Nephron (organoid): ENCODE data around the gene TGM3.

Source experiments
- H3K27ac Mint-ChIP-seq, 3 experiments: 2 replicates each; pipeline ENCODE4 v1.8.0; 2020; ENCODE audit warnings: mixed read lengths in 3 of 3, mild to moderate bottlenecking in 2 of 3, moderate library complexity in 1 of 3
- H3K27me3 Mint-ChIP-seq: 2 replicates; pipeline ENCODE4 v1.8.0; 2021; ENCODE audit warnings: low read depth, mild to moderate bottlenecking, moderate library complexity, mixed read lengths
- H3K36me3 Mint-ChIP-seq: 2 replicates; pipeline ENCODE4 v1.8.0; 2020; ENCODE audit warnings: low read depth, mixed read lengths
- H3K4me1 Mint-ChIP-seq: 2 replicates; pipeline ENCODE4 v1.8.0; 2020; ENCODE audit warnings: mixed read lengths
- H3K4me3 Mint-ChIP-seq, 3 experiments: 2 replicates each; pipeline ENCODE4 v1.8.0; 2020; ENCODE audit warnings: mild to moderate bottlenecking in 3 of 3, mixed read lengths in 3 of 3, moderate library complexity in 2 of 3
- H3K9me3 Mint-ChIP-seq: 2 replicates; pipeline ENCODE4 v1.8.0; 2020; ENCODE audit warnings: mixed read lengths
- TF ChIP-seq, protein P1 (sequence below), 3 experiments: fragments of 200-600 bp; sonication (generic); IDR thresholded peaks; one replicate each; pipeline ENCODE4 v1.5.0; 2021; ENCODE audit warnings: antibody characterized with exemption in 3 of 3; ENCODE audit not compliant: unreplicated experiment in 3 of 3

Gene TGM3

DNA sequence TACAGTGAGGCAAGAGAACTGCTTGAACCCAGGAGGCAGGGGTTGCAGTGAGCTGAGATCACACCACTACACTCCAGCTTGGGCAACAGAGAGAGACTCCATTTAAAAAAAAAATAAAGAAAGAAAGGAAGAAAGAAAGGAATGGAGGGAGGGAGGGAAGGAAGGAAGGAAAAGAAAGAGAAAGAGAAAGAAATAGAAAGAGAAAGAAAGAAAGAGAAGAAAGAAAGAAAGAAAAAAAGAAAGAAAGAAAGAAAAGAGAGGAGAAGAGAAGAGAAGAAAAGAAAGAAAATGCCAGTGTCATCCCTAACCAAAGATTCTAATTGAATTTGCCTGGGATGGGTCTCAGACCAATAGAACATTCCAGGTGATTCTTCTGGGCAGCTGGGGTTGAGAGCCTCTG, 4.2 kb downstream of the TGM3 start:
- TF ChIP-seq, protein P1, sequence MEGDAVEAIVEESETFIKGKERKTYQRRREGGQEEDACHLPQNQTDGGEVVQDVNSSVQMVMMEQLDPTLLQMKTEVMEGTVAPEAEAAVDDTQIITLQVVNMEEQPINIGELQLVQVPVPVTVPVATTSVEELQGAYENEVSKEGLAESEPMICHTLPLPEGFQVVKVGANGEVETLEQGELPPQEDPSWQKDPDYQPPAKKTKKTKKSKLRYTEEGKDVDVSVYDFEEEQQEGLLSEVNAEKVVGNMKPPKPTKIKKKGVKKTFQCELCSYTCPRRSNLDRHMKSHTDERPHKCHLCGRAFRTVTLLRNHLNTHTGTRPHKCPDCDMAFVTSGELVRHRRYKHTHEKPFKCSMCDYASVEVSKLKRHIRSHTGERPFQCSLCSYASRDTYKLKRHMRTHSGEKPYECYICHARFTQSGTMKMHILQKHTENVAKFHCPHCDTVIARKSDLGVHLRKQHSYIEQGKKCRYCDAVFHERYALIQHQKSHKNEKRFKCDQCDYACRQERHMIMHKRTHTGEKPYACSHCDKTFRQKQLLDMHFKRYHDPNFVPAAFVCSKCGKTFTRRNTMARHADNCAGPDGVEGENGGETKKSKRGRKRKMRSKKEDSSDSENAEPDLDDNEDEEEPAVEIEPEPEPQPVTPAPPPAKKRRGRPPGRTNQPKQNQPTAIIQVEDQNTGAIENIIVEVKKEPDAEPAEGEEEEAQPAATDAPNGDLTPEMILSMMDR (IDR thresholded peaks at IDR 0.05; ENCODE audit: unreplicated experiment in 3 of 3) = no peak
- H3K4me1 Mint-ChIP-seq = peaks cover 45% of the 10 kb centered on the region
- H3K4me3 Mint-ChIP-seq = no peak overlapping the region

DNA sequence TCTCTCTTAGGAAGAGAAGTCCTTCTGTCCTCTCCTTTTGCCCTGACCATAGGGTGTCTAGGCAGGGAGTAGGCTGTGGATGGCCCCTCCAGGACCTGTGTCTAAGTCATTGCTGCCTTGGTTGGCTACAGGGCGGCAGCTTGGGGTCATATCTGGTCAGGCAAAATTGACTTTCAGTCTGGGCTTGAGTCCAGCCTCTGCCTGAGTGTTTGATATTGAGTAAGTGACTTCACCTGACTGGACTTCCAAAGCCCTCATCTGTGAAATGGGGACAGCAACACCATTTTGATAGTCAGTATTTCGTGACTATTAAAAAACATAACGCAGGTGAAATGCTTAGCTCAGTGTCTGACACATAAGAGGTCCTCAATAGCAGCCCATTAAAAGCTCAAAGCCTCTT, 4.6 kb downstream of the TGM3 start:
- no peak overlapping the region for H3K4me3 Mint-ChIP-seq
- no peak overlapping the region for H3K27ac Mint-ChIP-seq
- no peaks in the 10 kb centered on the region for H3K36me3 Mint-ChIP-seq
- H3K27me3 Mint-ChIP-seq = peaks cover 20% of the 10 kb centered on the region
- H3K9me3 Mint-ChIP-seq = no peaks in the 10 kb centered on the region
- TF ChIP-seq, protein P1 (IDR thresholded peaks at IDR 0.05; ENCODE audit: unreplicated experiment in 3 of 3) = no peak
- H3K4me1 Mint-ChIP-seq = peaks cover 45% of the 10 kb centered on the region

More for the DNA sequence above, 4.2 kb downstream of the TGM3 start:
- no peak overlapping the region for H3K27ac Mint-ChIP-seq
- H3K27me3 Mint-ChIP-seq = peaks cover 19% of the 10 kb centered on the region
- H3K36me3 Mint-ChIP-seq = no peaks in the 10 kb centered on the region
- H3K9me3 Mint-ChIP-seq = no peaks in the 10 kb centered on the region

DNA sequence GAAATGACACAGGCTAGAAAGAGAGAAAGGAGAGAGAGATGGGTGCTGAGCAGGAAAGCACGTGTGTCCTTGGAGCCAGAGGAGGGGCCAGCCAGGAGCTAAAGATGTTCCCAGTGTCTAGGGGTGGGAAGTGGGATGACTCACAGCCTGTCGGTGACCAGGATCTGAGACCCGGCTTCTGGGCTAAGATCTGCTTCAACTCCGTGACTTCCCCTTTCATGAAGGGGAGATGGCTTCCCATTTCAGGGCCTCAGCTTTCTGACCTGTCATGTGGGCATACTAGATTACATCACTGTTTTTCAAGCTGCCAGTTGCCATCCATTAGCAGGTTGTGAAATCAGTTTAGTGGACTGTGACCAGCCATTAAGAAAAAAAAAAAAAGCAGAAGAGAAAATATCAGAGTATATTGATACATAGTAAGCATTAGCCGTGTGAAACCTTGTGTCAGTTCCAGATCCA, 5.4 kb downstream of the TGM3 start:
- Mint-ChIP-seq H3K27me3 (peaks cover 22% of the 10 kb centered on the region), H3K27ac (no peak overlapping the region), H3K36me3 (no peaks in the 10 kb centered on the region), H3K4me1 (peaks cover 37% of the 10 kb centered on the region), H3K9me3 (no peaks in the 10 kb centered on the region), H3K4me3 (no peak overlapping the region)
- TF ChIP-seq, protein P1 (IDR thresholded peaks at IDR 0.05; ENCODE audit: unreplicated experiment in 3 of 3) = no peak

DNA sequence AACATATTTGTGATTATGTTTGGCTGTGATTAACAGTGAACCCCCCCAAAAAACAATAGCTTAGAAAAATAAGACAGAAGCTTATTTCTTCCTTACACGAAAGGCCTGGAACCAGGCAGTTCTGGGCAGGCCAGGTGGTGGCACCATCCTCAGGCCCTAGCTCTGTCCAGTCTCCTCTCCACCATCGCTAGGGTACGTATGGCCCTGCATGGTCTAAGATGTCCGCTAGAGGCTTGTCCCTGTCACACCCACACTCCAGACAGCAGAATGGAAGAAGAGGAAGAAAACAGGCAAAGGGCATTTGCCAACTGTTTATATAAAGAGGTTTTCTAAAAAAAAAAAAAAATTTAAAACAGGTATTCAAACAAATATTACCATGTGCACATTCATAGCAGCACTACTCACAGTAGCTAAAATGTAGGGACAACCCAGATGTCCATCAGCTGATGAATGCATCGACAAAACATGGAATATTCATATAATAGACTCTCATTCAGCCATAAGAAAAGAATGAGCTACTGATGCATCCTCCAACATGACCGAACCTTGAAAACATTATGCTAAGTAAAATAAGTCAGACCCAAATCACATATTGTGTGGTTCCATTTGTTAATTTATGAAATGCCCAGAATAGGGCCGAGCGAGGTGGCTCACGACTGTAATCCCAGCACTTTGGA, 6.7 kb downstream of the TGM3 start:
- peaks cover 25% of the 10 kb centered on the region for H3K4me1 Mint-ChIP-seq
- no peak overlapping the region for H3K27ac Mint-ChIP-seq
- H3K4me3 Mint-ChIP-seq = no peak overlapping the region
- no peaks in the 10 kb centered on the region for H3K36me3 Mint-ChIP-seq
- no peaks in the 10 kb centered on the region for H3K9me3 Mint-ChIP-seq
- TF ChIP-seq, protein P1 (IDR thresholded peaks at IDR 0.05; ENCODE audit: unreplicated experiment in 3 of 3) = no peak
- peaks cover 27% of the 10 kb centered on the region for H3K27me3 Mint-ChIP-seq

DNA sequence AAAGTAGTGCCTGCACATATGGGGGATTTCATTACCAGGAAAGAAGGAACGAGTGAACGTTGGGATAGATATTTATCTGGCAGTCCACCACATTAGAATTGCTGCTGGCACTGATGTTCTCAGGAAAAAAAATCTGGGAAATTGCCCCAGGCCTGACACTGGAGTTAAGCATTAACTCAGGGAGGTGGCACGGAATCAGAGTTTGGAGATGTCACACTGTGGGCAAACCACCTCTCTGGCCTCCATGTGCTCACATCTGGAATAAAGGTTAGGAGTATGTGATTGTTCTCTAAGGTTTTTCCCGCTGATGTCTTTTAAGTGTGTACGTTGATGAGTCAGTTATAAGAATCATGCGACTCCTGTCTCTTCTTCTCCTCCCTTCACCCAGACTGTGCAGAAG, 7.9 kb downstream of the TGM3 start:
- TF ChIP-seq, protein P1 (IDR thresholded peaks at IDR 0.05; ENCODE audit: unreplicated experiment in 3 of 3) = no peak
- Mint-ChIP-seq H3K4me3 (no peak overlapping the region), H3K9me3 (no peaks in the 10 kb centered on the region), H3K27me3 (peaks cover 26% of the 10 kb centered on the region), H3K27ac (no peak overlapping the region), H3K4me1 (peaks cover 15% of the 10 kb centered on the region), H3K36me3 (no peaks in the 10 kb centered on the region)

DNA sequence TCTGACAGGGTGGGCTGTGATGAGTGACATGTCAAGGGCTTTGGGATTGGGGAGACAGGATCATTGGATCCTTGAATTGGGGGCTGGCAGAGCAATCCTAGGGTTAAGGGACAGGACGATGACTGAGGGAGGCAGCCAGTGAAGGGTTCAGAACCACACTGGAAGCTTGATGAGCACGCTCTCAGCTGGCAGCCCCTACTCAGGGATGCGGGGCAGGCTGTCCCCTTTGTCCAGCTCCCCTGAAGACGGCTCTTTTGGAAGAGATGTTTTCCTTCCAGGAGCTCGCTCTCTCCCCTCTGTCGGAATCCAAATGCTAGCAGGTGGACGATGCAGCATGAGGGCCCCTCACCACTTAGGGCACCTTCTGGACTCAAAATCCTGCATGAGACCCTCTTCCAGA, 8.4 kb downstream of the TGM3 start:
- no peaks in the 10 kb centered on the region for H3K36me3 Mint-ChIP-seq
- H3K9me3 Mint-ChIP-seq = no peaks in the 10 kb centered on the region
- H3K27ac Mint-ChIP-seq = no peak overlapping the region
- H3K4me3 Mint-ChIP-seq = no peak overlapping the region
- TF ChIP-seq, protein P1 (IDR thresholded peaks at IDR 0.05; ENCODE audit: unreplicated experiment in 3 of 3) = no peak
- H3K27me3 Mint-ChIP-seq = peaks cover 20% of the 10 kb centered on the region
- peaks cover 10% of the 10 kb centered on the region for H3K4me1 Mint-ChIP-seq
